NOMO-1 treated with DMSO at 0.1 percent for 48 hours (cell line): ENCODE data around the gene ZBTB32.
"Not testable (repeated sequence)": the region's sequence is repeated elsewhere in the genome, so short reads cannot be mapped to it uniquely, and the experiment has no call there.

Experiments used
- DNase-seq: peaks from one replicate; lab custom pipeline; 2025; ENCODE audit not compliant: unreplicated experiment; lab: John Stamatoyannopoulos, UW

ZBTB32 gene

GRCh38 chr19:35704218-35704617, at the start of gene ZBTB32:
ZBTB32 (plus strand) TSS chr19:35704558; CDS start chr19:35714627, 10,069 bp downstream.
- DNase-seq = no peak

GRCh38 chr19:35654828-35655227, 49.5 kb upstream of the ZBTB32 start:
- DNase-seq = not testable (repeated sequence)

- DNase-seq = no peak
Measured at GRCh38 chr19:35655600-35655999, 48.8 kb upstream of the ZBTB32 start.

GRCh38 chr19:35656700-35657099, 47.7 kb upstream of the ZBTB32 start:
- no peak for DNase-seq

GRCh38 chr19:35657904-35658700, 46.3 kb upstream of the ZBTB32 start:
- no peak for DNase-seq

GRCh38 chr19:35661995-35662340, 42.4 kb upstream of the ZBTB32 start:
- DNase-seq = no peak

- no peak for DNase-seq
Measured at GRCh38 chr19:35663981-35664380, 40.4 kb upstream of the ZBTB32 start.

GRCh38 chr19:35665157-35665556, 39.2 kb upstream of the ZBTB32 start:
- no peak for DNase-seq

- DNase-seq = no peak
Measured at GRCh38 chr19:35665604-35666003, 38.8 kb upstream of the ZBTB32 start.

GRCh38 chr19:35666251-35666913, 38.0 kb upstream of the ZBTB32 start, which contains the start of gene UPK1A:
UPK1A (plus strand) TSS chr19:35666517; CDS start chr19:35666813, 296 bp downstream.
- DNase-seq = no peak

GRCh38 chr19:35669566-35669965, 34.8 kb upstream of the ZBTB32 start:
- no peak for DNase-seq

GRCh38 chr19:35669974-35670373, 34.4 kb upstream of the ZBTB32 start:
- no peak for DNase-seq

- no peak for DNase-seq
Measured at GRCh38 chr19:35670686-35671085, 33.7 kb upstream of the ZBTB32 start.

GRCh38 chr19:35671818-35672217, 32.5 kb upstream of the ZBTB32 start:
- no peak for DNase-seq

GRCh38 chr19:35673121-35673804, 31.1 kb upstream of the ZBTB32 start:
- no peak for DNase-seq

- no peak for DNase-seq
Measured at GRCh38 chr19:35675589-35676140, 28.7 kb upstream of the ZBTB32 start.

GRCh38 chr19:35689836-35690235, 14.5 kb upstream of the ZBTB32 start:
- no peak for DNase-seq

GRCh38 chr19:35691106-35691505, 13.3 kb upstream of the ZBTB32 start:
- DNase-seq = not testable (repeated sequence)

GRCh38 chr19:35692010-35692409, 12.3 kb upstream of the ZBTB32 start:
- DNase-seq = no peak

GRCh38 chr19:35693422-35693821, 10.9 kb upstream of the ZBTB32 start:
- no peak for DNase-seq

- peak; percentile 86 for DNase-seq
Measured at GRCh38 chr19:35693835-35694599, 10.3 kb upstream of the ZBTB32 start.
